AG10803 (cell line): ENCODE data around the gene SEMA6D.
A peak's percentile ranks its signal among the peaks of the same experiment; 100 is the strongest.

Experiments used
- DNase-seq: peaks from one replicate; pipeline ENCODE4 v3.0.0; 2010; ENCODE audit warnings: low read depth
- H3K4me3 ChIP-seq: 2 replicates; pipeline ENCODE4 v1.5.1; 2011; ENCODE audit warnings: mild to moderate bottlenecking, low read length, control low read depth
- TF ChIP-seq, protein P1 (sequence below): conservative IDR thresholded peaks from 2 replicates; pipeline ENCODE4 v1.5.1; 2011; ENCODE audit warnings: mild to moderate bottlenecking, low read length, control low read depth, inconsistent platforms

The SEMA6D gene

DNA sequence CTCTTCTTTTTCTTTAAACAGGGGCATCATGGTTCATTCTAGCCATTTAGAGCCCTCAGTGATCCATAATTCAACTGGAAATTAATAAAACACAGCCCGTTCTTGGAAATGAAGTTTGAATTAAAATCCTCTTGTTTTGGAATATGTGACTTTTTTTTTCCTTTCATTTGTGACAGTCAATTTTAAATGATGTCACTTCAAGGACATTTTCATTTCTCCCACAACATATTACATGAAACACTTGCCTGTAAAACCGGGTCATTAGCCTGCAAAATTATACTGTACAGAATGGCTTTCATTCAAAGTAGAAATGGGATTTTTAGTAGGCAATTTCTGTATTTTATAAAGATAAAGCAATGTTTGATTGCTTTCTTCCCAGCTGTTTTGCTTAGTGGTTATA lies 789 bp upstream of the SEMA6D start:
- peak overlapping the region; percentile 70 for H3K4me3 ChIP-seq
- DNase-seq = no peak
- TF ChIP-seq, protein P1, sequence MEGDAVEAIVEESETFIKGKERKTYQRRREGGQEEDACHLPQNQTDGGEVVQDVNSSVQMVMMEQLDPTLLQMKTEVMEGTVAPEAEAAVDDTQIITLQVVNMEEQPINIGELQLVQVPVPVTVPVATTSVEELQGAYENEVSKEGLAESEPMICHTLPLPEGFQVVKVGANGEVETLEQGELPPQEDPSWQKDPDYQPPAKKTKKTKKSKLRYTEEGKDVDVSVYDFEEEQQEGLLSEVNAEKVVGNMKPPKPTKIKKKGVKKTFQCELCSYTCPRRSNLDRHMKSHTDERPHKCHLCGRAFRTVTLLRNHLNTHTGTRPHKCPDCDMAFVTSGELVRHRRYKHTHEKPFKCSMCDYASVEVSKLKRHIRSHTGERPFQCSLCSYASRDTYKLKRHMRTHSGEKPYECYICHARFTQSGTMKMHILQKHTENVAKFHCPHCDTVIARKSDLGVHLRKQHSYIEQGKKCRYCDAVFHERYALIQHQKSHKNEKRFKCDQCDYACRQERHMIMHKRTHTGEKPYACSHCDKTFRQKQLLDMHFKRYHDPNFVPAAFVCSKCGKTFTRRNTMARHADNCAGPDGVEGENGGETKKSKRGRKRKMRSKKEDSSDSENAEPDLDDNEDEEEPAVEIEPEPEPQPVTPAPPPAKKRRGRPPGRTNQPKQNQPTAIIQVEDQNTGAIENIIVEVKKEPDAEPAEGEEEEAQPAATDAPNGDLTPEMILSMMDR = no peak

DNA sequence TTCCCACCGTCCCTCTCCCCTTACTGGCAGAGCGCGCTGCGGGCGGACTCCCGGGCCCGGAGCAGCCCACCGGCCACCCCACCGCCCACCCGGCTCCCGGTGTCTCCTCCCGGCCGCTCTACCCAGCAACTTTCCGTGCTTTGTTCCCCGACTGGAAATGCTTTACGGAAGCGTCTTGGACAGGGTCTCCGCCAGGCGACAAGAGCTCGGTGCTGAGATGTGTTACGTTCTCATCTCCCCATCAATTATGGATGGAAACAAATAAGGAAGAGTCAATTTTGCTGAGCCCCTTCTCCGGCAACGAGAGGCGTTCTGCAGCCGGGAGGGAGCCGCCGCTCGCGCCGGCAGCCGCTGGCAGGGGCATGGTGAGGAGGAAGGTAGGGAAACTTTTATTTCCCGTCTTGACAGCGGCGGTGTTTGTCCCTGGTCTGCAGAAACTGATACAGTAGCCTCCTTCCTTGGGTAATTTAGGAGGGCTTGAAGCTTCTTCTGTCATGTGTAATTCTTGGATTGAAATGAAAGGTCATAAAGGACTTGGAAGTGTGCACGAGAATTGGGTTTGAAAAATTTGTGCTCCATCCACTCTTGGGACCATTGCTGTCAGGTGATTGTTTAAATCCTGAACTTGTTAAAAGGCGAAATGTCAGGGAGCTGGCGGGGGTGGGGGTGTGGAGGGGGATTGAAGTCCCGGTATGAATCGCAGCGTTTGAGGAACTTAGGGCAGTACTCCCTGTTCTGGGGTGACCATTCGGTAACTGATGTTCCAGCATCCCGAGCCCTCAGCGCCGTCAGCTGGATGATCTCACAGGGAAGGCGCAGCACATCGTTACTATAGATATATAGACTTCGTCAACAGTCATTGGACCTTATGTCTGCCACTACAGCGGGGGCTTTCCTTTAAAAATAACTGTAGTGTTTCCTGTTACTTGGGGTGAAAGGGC lies 1.5 kb downstream of the SEMA6D start:
- TF ChIP-seq, protein P1 = no peak
- H3K4me3 ChIP-seq = peak overlapping the region; percentile 70
- DNase-seq = no peak

DNA sequence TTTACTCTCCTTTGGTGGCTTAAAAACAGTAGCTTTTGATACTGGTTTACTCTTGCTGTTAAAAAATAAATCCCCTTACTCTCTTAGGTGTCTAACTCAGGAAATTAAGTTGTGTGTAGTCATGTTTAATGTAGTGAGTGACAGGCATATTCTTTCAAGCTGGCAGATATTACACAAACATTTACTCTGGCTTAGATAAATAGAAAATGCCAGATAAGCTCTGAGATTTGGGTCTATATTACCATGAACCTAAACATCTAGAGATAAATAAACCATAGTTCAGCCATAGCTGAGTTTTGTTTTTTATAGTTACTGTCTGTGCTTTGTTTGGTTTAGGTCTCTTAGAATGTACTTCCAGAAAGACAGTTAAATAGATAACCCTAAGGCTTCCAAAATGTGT lies 2.4 kb downstream of the SEMA6D start:
- DNase-seq = no peak
- TF ChIP-seq, protein P1 = no peak
- H3K4me3 ChIP-seq = no peak overlapping the region

DNA sequence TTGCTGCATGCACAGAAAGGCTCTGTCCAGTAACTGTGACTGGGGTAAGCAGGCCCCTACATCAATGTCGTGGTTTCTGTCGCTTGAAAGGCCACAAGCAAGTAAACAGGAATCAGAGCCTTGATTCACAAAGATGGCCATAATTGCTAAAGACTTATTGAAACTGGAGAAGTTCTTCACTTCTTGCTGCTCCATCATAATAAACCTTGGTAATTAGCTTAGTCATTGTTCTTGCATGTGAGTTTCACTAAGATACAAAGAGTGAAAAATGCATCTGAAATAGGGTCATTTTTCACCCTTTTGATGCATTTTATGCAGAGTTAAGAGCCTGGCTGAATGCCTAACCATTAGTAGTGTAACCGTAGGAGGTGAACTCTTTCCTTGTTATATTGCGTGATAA lies 3.2 kb downstream of the SEMA6D start:
- TF ChIP-seq, protein P1 = no peak
- no peak overlapping the region for H3K4me3 ChIP-seq
- peak; percentile 18 for DNase-seq

DNA sequence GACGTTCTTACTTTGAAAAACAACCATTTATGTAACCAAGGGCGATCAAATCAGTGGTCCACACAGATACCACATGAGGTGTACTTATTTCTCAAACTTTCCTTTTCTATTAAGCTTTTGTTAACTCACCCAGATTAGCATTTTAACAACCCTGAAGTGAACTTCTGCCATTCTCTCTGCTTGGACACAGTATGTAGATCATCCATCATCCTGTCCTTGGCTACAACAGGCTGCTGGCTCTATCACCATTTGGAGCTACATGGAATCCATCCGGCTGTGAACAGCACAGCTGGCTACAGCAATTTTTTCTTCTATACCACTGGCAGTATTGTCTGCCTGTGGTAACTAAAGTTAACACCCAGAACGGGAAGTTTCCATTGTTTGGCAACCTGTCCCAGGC lies 4.4 kb downstream of the SEMA6D start:
- H3K4me3 ChIP-seq = no peak overlapping the region
- TF ChIP-seq, protein P1 = no peak
- DNase-seq = no peak

DNA sequence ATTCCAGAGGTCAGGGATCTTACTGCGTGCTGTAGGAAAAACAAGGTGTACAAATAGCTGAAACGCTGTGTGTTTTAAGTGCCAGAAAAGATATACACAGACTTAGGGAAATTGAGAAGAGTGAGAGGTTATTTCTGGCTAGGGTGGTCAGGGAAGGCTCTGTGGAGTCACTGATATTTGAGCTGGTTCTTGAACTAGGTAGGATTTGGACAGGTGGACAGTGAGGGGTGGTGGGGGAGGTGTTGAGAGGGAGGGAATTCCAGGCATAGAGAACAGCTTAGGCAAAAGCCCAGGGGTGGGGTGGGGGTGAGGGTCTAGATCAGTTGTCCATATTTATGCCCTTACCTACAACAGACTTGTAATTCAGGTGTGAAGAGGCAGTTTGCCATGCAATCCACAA lies 7.0 kb downstream of the SEMA6D start:
- no peak overlapping the region for H3K4me3 ChIP-seq
- no peak for DNase-seq
- TF ChIP-seq, protein P1 = no peak

DNA sequence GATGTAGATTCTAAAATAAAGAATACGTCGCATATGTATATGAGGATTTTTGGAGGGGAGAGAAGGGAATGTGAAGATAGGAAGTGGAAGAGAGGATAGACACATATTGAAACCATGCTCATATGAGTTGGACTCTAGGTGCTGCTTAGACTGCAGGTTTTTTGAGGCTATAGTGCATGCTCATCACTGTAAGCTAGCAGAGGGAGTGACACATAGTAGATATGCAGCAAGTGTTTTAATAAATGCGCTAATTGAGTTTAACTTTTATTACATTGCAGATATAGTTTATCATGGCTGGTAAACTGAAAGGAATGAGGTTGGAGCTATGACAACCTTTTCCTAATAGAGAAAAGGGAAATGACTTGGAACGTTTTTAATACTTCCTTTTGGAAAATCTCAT lies 7.7 kb downstream of the SEMA6D start:
- no peak for DNase-seq
- no peak overlapping the region for H3K4me3 ChIP-seq
- TF ChIP-seq, protein P1 = no peak
